Ovary (tissue), 9 donors: ENCODE measurements around the gene SLC44A1. TPM values are rescaled to one million over a fixed set of nuclear protein-coding genes. Genes with fewer than 3 reads are reported as not detected.

Source experiments
- DNase-seq, 5 donors: peaks; one replicate each; pipeline ENCODE4 v3.0.0-alpha.2; 2019 to 2020
- H3K27ac ChIP-seq, 2 donors: fragments of 200-600 bp; one replicate each; pipeline versions ENCODE4 v1.5.1 to v1.8.0; 2019 to 2022
- H3K27me3 ChIP-seq: fragments of 200-600 bp; one replicate; pipeline ENCODE4 v1.8.0; 2022
- H3K36me3 ChIP-seq: fragments of 200-600 bp; sonication (generic); one replicate; pipeline ENCODE4 v1.5.1; 2019
- H3K4me1 ChIP-seq: one replicate; pipeline ENCODE4 v1.8.1; 2013; ENCODE audit warnings: mild to moderate bottlenecking, moderate library complexity; ENCODE audit not compliant: insufficient read depth
- H3K4me3 ChIP-seq: fragments of 200-600 bp; sonication (generic); one replicate; pipeline ENCODE4 v1.5.1; 2017
- H3K9me3 ChIP-seq, 2 donors: fragments of 200-600 bp in 1 of 2; sonication (generic) in 1 of 2; one replicate each; pipeline versions ENCODE4 v1.5.1 to v1.8.1; 2013 to 2019; ENCODE audit warnings: mild to moderate bottlenecking in 1 of 2, moderate library complexity in 1 of 2
- CTCF ChIP-seq, 3 donors: fragments of 450-650 bp in 2 of 3; fragments of 200-600 bp in 1 of 3; IDR thresholded peaks; one replicate each; pipeline versions ENCODE4 v1.5.1 to v1.8.0; 2016 to 2022; ENCODE audit warnings: antibody characterized with exemption in 3 of 3, mild to moderate bottlenecking in 1 of 3
- EP300 ChIP-seq: sonication (generic); formaldehyde crosslinking; IDR thresholded peaks from one replicate; pipeline ENCODE4 v1.6.1; 2017; ENCODE audit warnings: antibody characterized with exemption
- POLR2A ChIP-seq: fragments of 450-650 bp; IDR thresholded peaks from one replicate; pipeline ENCODE4 v1.6.1; 2017; ENCODE audit warnings: antibody characterized with exemption, mild to moderate bottlenecking, moderate library complexity
- WGBS, 3 donors: extraction: QIAGEN DNeasy Blood & Tissue Kit in 1 of 3; methylation state at CpG; one replicate each; pipeline versions ENCODE4 v1.1.5 to v1.1.7; 2013 to 2017; 5-methylcytosine and 5-hydroxymethylcytosine counted together
- intact Hi-C, 4 donors: fragments of 100-400 bp; cut with DNase I; formaldehyde crosslinking; loops; one replicate each; pipeline versions ENCODE4 v1.11.0 to v1.15.1; 2022 to 2023
- polyA plus RNA-seq, 2 donors: library from polyadenylated mRNA; stranded (reverse); fragments of 200-250 nt in 1 of 2; fragments of 350-450 nt in 1 of 2; fragmentation: Illumina TruSeq in 1 of 2; extraction: RNeasy Lipid Tissue Mini Kit (QIAGEN cat#74804) in 1 of 2; gene quantifications; one replicate each; pipeline ENCODE4 v1.2.3, GENCODE V29; 2013 to 2014
- total RNA-seq, 7 donors: library from RNA; depleted of rRNA in 2 of 7; stranded (reverse); fragments of >200 nt in 2 of 7; fragmentation: NEBNext Ultra II Directional in 3 of 7; extraction: Animal tissue kit (Norgen Biotek cat#: 25700) in 3 of 7; gene quantifications; one replicate each; pipeline versions ENCODE4 v1.1.0 to v1.2.4, GENCODE V29; 2016 to 2023
- donor health status: DM: no; HTN: no; CAD: no; lungs with moderate emphysema.
- donor health status: DM: no; HTN: no; CAD: no.
- donor health status: Bipolar disorder and iron deficiency.
- donor health status: DM: yes; HTN: yes; CAD: no.
- donor health status: DM: no; HTN: no; CAD: no.
- donor health status: DM: yes; HTN: yes; CAD: no.

The SLC44A1 gene
- total and polyA plus RNA-seq, 9 donors: 8.8 to 34.7 (median 28.5) TPM

- no peaks in the 10 kb centered on the region for H3K36me3 ChIP-seq
- H3K27ac ChIP-seq: no peak overlapping the region
- 87 to 93% (median 88%) methylated on average over 2 of the region's 2 CpGs for WGBS, 3 donors
- no peak overlapping the region for H3K4me3 ChIP-seq
- TF ChIP-seq EP300 (no peak), CTCF (IDR thresholded peaks at IDR 0.05) (no peak), POLR2A (no peak)
- H3K27me3 ChIP-seq: no peaks in the 10 kb centered on the region
- DNase-seq: no peak
- H3K4me1 ChIP-seq: no peaks in the 10 kb centered on the region
- intact Hi-C loops: no loop called here
- H3K9me3 ChIP-seq: no peaks in the 10 kb centered on the region
Observed at GRCh38 chr9:105432247-105432842, 187.9 kb downstream of the SLC44A1 start.

- intact Hi-C loops: no loop called here
- TF ChIP-seq POLR2A (no peak), EP300 (no peak), CTCF (IDR thresholded peaks at IDR 0.05) (no peak)
- H3K36me3 ChIP-seq: no peaks in the 10 kb centered on the region
- no peaks in the 10 kb centered on the region for H3K9me3 ChIP-seq
- 80 to 87% (median 83%) methylated on average over 3 of the region's 3 CpGs for WGBS, 3 donors
- H3K4me1 ChIP-seq: peaks cover 2% of the 10 kb centered on the region
- DNase-seq: no peak
- no peak overlapping the region for H3K4me3 ChIP-seq
- H3K27me3 ChIP-seq: no peaks in the 10 kb centered on the region
- H3K27ac ChIP-seq: no peak overlapping the region
Observed at GRCh38 chr9:105435453-105435852, 191.0 kb downstream of the SLC44A1 start.

GRCh38 chr9:105436783-105437182 is 192.3 kb downstream of the SLC44A1 start:
- TF ChIP-seq POLR2A: no peak
- no peak for TF ChIP-seq EP300
- no peak for TF ChIP-seq CTCF (IDR thresholded peaks at IDR 0.05)
- Histone ChIP-seq H3K27ac (no peak overlapping the region), H3K9me3 (no peaks in the 10 kb centered on the region), H3K4me1 (peaks cover 2% of the 10 kb centered on the region), H3K27me3 (no peaks in the 10 kb centered on the region), H3K4me3 (no peak overlapping the region), H3K36me3 (no peaks in the 10 kb centered on the region)
- DNase-seq: no peak
- 81 to 88% (median 82%) methylated on average over 4 of the region's 4 CpGs for WGBS, 3 donors
- intact Hi-C loops: no loop called here

GRCh38 chr9:105437704-105438103 is 193.3 kb downstream of the SLC44A1 start:
- no peak overlapping the region for H3K27ac ChIP-seq
- no peaks in the 10 kb centered on the region for H3K36me3 ChIP-seq
- 86 to 89% (median 88%) methylated on average over 1 of the region's 1 CpG for WGBS, 3 donors
- no peaks in the 10 kb centered on the region for H3K27me3 ChIP-seq
- H3K4me1 ChIP-seq: peaks cover 2% of the 10 kb centered on the region
- DNase-seq: no peak
- no peaks in the 10 kb centered on the region for H3K9me3 ChIP-seq
- TF ChIP-seq CTCF (IDR thresholded peaks at IDR 0.05) (no peak), EP300 (no peak), POLR2A (no peak)
- H3K4me3 ChIP-seq: no peak overlapping the region
- intact Hi-C loops: no loop called here
